Umbilical cord (tissue), 2 donors: ENCODE measurements around the gene NELL1. TPM values are rescaled to one million over a fixed set of nuclear protein-coding genes. Genes with fewer than 3 reads are reported as not detected.

Source experiments
- DNase-seq: peaks from one replicate; pipeline ENCODE4 v3.0.0-alpha.2; 2015; ENCODE audit warnings: low spot score
- total RNA-seq: library from RNA; depleted of rRNA; stranded (reverse); fragments of >200 nt; gene quantifications from one replicate; pipeline ENCODE4 v1.2.3, GENCODE V29; 2014; ENCODE audit warnings: low replicate concordance; ENCODE audit not compliant: insufficient read depth

NELL1 gene
- total RNA-seq, 1 donor from 2014 or later: 4.3 TPM

GRCh38 chr11:20668131-20668809, 1.1 kb upstream of the NELL1 start:
- DNase-seq: no peak

DNA sequence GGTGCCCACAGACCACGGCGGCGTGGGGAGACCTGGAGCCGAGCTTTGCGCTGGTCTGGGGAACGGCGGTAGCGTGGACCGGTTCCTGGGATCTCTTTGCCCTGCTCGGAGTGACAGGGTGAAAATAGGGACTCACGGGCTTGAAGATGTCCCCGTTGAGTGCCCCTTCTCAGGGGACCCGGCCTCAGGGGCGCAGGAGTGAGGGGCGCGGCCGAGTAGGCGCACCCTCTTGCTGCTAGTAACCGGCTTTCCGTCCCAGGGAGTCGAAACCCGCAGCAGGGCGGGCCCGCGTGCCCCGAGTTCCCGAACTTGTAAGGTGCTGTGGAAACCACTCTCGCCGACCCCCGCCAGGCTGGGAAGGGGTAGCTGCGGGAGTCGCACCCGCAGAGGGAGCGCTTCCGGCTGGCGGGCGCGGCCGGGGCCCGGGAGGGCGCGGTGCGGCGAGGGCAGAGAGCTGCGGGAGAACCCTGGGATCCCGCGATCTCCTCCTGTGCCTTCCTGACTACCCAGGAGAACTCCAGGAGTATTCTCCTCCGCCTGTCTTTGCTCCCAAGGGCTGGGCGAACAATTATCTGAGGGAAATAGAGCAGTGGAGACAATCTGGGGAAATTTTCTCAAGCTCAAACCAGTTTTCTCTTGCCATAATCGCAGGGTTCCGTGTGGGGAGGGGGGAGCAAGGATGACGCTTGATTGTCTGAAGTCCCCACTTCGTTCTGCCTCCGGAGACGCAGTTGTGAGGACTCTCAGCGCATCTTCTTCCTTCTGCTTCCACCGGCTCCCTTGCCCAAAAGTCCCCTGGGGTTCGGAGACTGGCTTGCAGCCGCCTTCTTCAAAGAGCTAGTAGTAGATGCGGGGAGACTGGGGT, 666 bp downstream of the NELL1 start:
- no peak for DNase-seq

GRCh38 chr11:20670932-20671403, 1.6 kb downstream of the NELL1 start:
- no peak for DNase-seq

GRCh38 chr11:20671856-20672546, 2.6 kb downstream of the NELL1 start:
- DNase-seq: no peak

DNA sequence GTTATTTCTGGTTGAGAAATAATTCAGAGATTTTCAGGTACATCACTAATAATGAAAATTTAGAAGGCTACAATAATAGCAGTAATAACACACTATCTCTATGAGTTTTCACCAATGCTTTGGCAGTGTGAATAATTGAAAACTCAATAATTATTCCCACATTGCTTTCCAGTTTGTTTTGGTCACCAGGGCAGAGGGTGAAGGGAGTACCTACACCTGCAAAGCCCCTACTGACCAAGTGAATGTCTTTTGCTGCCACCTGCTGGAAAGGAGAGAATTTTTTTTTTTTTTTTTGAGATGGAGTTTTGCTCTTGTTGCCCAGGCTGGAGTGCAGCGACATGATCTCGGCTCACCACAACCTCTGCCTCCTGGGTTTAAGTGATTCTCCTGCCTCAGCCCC, 3.2 kb downstream of the NELL1 start:
- DNase-seq: no peak

- no peak for DNase-seq
Observed at GRCh38 chr11:20676658-20677057, 7.3 kb downstream of the NELL1 start.

GRCh38 chr11:20688761-20689160, 19.4 kb downstream of the NELL1 start:
- no peak for DNase-seq

DNA sequence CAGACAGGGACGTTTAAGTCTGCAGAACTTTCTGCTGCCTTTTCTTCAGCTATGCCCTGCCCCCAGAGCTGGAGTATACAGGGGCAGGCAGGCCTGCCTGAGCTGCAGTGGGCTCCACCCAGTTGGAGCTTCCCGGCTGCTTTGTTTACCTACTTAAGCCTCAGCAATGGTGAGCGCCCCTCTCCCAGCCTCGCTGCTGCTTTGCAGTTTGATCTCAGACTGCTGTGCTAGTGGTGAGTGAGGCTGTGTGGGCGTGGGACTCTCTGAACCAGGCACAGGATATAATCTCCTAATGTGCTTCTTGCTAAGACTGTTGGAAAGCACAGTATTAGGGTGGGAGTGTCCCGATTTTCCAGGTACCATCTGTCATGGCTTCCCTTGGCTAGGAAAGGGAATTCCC, 38.5 kb downstream of the NELL1 start:
- DNase-seq: no peak

GRCh38 chr11:20712912-20713311, 43.5 kb downstream of the NELL1 start:
- DNase-seq: no peak

GRCh38 chr11:20715464-20715863, 46.1 kb downstream of the NELL1 start:
- no peak for DNase-seq

GRCh38 chr11:20715931-20716330, 46.5 kb downstream of the NELL1 start:
- DNase-seq: no peak

GRCh38 chr11:20719821-20720220, 50.4 kb downstream of the NELL1 start:
- no peak for DNase-seq

- no peak for DNase-seq
Observed at GRCh38 chr11:20723366-20723765, 54.0 kb downstream of the NELL1 start.

DNA sequence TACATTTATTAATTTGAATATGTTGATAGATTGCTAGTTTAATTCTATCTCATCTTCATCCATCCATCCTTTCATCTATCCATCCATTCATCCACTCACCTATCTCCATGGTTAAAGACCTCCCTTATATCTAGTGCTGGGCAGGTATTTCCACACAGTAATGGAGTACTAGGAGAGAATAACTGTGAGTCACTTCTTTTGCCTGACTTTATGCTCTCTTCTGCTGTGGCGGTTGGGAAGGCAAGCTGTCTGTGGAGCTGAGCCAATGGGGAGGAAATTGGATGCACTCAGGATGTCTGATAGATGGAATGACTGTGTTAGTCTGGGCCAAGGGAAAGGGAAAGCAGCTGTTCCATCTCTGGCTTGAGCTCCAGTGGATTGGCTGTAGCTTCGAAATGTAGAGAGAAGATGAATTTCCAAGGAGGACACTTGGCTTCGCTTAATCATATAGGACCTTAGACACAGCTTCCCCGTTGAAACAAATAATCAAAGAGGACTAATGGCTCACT, 60.3 kb downstream of the NELL1 start:
- no peak for DNase-seq

- DNase-seq: no peak
Observed at GRCh38 chr11:20731676-20732215, 62.4 kb downstream of the NELL1 start.

DNA sequence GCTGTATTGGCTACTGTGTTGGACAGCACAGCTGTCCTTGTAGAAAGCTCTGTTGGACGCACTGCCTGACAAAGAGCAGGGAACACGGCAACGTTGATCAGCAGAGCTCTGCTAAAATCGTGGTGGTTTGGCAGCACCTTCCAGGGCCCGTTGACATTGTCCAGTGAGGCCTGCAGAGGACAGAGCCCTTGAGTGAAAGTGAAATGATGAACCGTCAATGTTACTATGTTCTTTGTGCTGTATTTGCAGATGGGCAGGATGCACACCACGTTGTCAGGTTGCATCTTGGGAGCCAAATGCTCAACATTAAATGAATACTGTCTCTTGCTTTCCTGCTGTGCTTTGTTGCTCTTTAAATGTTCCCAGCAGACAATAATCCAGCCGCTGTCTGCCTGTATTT, 69.7 kb downstream of the NELL1 start:
- DNase-seq: no peak

DNA sequence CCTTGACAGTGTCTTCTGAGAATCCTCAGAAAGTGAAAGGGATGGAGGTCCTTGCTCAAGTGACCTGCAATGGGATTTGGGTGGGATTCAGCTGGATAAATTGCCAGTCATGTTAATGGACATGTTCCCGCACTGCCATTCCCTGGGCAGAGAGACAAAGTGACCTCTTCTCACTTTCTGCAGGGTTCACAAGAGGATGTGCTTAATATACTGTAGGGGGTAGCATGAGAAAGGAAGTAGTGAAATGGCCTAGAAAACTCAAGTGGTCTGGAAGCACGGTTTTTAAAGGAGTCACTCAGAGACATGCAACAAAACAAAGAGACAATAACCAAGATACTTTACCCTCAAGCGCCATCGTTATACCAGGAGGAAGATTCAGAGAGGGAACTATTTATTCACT, 70.2 kb downstream of the NELL1 start:
- DNase-seq: no peak

GRCh38 chr11:20754933-20755332, 85.5 kb downstream of the NELL1 start:
- no peak for DNase-seq

GRCh38 chr11:20759541-20759940, 90.2 kb downstream of the NELL1 start:
- DNase-seq: no peak

GRCh38 chr11:20760811-20761210, 91.4 kb downstream of the NELL1 start:
- DNase-seq: no peak

DNA sequence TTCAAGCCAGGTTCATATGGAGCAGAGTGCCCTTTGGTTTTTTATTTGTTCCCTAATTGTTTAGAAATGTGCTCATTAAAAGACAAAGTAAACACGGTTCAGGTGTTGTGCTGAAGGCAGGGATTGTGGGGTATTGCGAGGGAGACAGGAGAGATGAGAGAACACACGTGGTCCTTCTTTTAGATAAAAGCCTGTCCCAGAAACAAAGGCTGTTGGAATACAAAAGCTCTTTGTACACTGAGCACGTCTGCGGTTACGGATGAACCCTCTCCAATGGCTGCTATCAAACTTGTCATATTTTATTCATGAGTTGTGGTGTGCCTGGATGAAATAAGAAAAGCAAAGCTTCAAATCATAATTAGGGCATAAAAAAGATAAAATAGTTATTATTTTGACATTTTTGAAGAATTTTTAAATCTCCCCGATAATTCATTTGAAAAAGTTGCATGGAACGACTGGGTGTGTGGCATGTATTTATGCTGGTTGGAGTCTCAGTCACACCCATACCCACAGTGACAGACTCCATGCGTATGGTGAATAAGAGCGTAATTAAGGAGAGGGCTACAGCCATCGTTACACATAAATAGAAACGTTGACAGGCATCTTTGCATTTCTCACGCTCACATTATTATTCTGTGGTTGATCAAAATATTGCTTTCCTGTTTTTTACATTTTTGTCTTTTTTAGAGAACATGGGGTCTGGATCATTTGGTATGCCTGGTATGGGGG, 92.9 kb downstream of the NELL1 start:
- DNase-seq: no peak
